Measurements from ENCODE around the gene SATB1. TPM values are rescaled to one million over a fixed set of nuclear protein-coding genes. Genes with fewer than 3 reads are reported as not detected.

Gene SATB1
- total and polyA plus RNA-seq, 2 donors (not counting 1 experiment from before 2014, with no cell fraction given) = 17.2 to 18.7 TPM

- Histone ChIP-seq H2AFZ (ENCODE audit: low read length) (no peak overlapping the region), H3K27me3 (ENCODE audit: control insufficient read depth, insufficient read depth, low read length) (no peaks in the 10 kb centered on the region), H3K4me1 (ENCODE audit: control insufficient read depth, extremely low read depth, insufficient read depth, low read length) (no peaks in the 10 kb centered on the region), H3K36me3 (ENCODE audit: control insufficient read depth, insufficient read depth, low read length) (no peaks in the 10 kb centered on the region), H3K9ac (ENCODE audit: insufficient read depth, low read length) (no peak overlapping the region), H3K4me3 (replicated peaks in 1 of 4; ENCODE audit: control extremely low read depth in 1 of 4, insufficient read depth in 1 of 4, low read depth in 3 of 4, low read length in 4 of 4) (no peak overlapping the region), H3K4me2 (ENCODE audit: extremely low read depth, insufficient read depth, low read length) (no peak overlapping the region), H3K27ac (ENCODE audit: insufficient read depth, low read length) (no peak overlapping the region), H4K20me1 (ENCODE audit: control insufficient read depth, extremely low read depth, insufficient read depth, low read length) (no peaks in the 10 kb centered on the region), H3K79me2 (ENCODE audit: control insufficient read depth, insufficient read depth, low read length) (no peaks in the 10 kb centered on the region), H3K9me3 (ENCODE audit: control insufficient read depth, insufficient read depth, low read depth, low read length) (no peaks in the 10 kb centered on the region)
- no peak for TF ChIP-seq EZH2 (IDR thresholded peaks at IDR 0.05; ENCODE audit: low read length, missing control alignments)
- no peak for TF ChIP-seq CTCF (conservative IDR thresholded peaks at IDR 0.05 in 1 of 2, IDR thresholded peaks at IDR 0.05 in 1 of 2; ENCODE audit: low read depth in 1 of 2, low read length in 2 of 2)
- no peak for DNase-seq (ENCODE audit: low read depth in 2 of 2)
These were observed 69.3 kb downstream of the SATB1 start for GRCh38 chr3:18355832-18356231.

GRCh38 chr3:18354701-18355100 is 70.4 kb downstream of the SATB1 start:
- Histone ChIP-seq H3K4me1 (ENCODE audit: control insufficient read depth, extremely low read depth, insufficient read depth, low read length) (no peaks in the 10 kb centered on the region), H3K4me2 (ENCODE audit: extremely low read depth, insufficient read depth, low read length) (no peak overlapping the region), H3K9me3 (ENCODE audit: control insufficient read depth, insufficient read depth, low read depth, low read length) (no peaks in the 10 kb centered on the region), H3K9ac (ENCODE audit: insufficient read depth, low read length) (no peak overlapping the region), H3K36me3 (ENCODE audit: control insufficient read depth, insufficient read depth, low read length) (no peaks in the 10 kb centered on the region), H2AFZ (ENCODE audit: low read length) (no peak overlapping the region), H3K4me3 (replicated peaks in 1 of 4; ENCODE audit: control extremely low read depth in 1 of 4, insufficient read depth in 1 of 4, low read depth in 3 of 4, low read length in 4 of 4) (no peak overlapping the region), H3K27me3 (ENCODE audit: control insufficient read depth, insufficient read depth, low read length) (no peaks in the 10 kb centered on the region), H4K20me1 (ENCODE audit: control insufficient read depth, extremely low read depth, insufficient read depth, low read length) (no peaks in the 10 kb centered on the region), H3K27ac (ENCODE audit: insufficient read depth, low read length) (no peak overlapping the region), H3K79me2 (ENCODE audit: control insufficient read depth, insufficient read depth, low read length) (no peaks in the 10 kb centered on the region)
- TF ChIP-seq CTCF (conservative IDR thresholded peaks at IDR 0.05 in 1 of 2, IDR thresholded peaks at IDR 0.05 in 1 of 2; ENCODE audit: low read depth in 1 of 2, low read length in 2 of 2) (no peak), EZH2 (IDR thresholded peaks at IDR 0.05; ENCODE audit: low read length, missing control alignments) (no peak)
- DNase-seq (ENCODE audit: low read depth in 2 of 2) = peak; percentile 17 to 63

- Histone ChIP-seq H2AFZ (ENCODE audit: low read length) (no peak overlapping the region), H3K27me3 (ENCODE audit: control insufficient read depth, insufficient read depth, low read length) (no peaks in the 10 kb centered on the region), H3K4me2 (ENCODE audit: extremely low read depth, insufficient read depth, low read length) (no peak overlapping the region), H3K9me3 (ENCODE audit: control insufficient read depth, insufficient read depth, low read depth, low read length) (no peaks in the 10 kb centered on the region), H3K79me2 (ENCODE audit: control insufficient read depth, insufficient read depth, low read length) (no peaks in the 10 kb centered on the region), H4K20me1 (ENCODE audit: control insufficient read depth, extremely low read depth, insufficient read depth, low read length) (no peaks in the 10 kb centered on the region), H3K36me3 (ENCODE audit: control insufficient read depth, insufficient read depth, low read length) (no peaks in the 10 kb centered on the region), H3K4me3 (replicated peaks in 1 of 4; ENCODE audit: control extremely low read depth in 1 of 4, insufficient read depth in 1 of 4, low read depth in 3 of 4, low read length in 4 of 4) (no peak overlapping the region), H3K27ac (ENCODE audit: insufficient read depth, low read length) (no peak overlapping the region), H3K4me1 (ENCODE audit: control insufficient read depth, extremely low read depth, insufficient read depth, low read length) (no peaks in the 10 kb centered on the region), H3K9ac (ENCODE audit: insufficient read depth, low read length) (no peak overlapping the region)
- DNase-seq (ENCODE audit: low read depth in 2 of 2) = no peak
- TF ChIP-seq EZH2 (IDR thresholded peaks at IDR 0.05; ENCODE audit: low read length, missing control alignments) = no peak
- TF ChIP-seq CTCF (conservative IDR thresholded peaks at IDR 0.05 in 1 of 2, IDR thresholded peaks at IDR 0.05 in 1 of 2; ENCODE audit: low read depth in 1 of 2, low read length in 2 of 2) = no peak
These were observed 73.1 kb downstream of the SATB1 start for GRCh38 chr3:18351823-18352744.
